ENCODE measurements around the gene SHLD2.
"Not testable (repeated sequence)": the region's sequence is repeated elsewhere in the genome, so short reads cannot be mapped to it uniquely, and the experiment has no call there.

The SHLD2 gene

GRCh38 chr10:87149020-87149609 lies 54.1 kb downstream of the SHLD2 start:
- DNase-seq: not testable (repeated sequence)

DNA sequence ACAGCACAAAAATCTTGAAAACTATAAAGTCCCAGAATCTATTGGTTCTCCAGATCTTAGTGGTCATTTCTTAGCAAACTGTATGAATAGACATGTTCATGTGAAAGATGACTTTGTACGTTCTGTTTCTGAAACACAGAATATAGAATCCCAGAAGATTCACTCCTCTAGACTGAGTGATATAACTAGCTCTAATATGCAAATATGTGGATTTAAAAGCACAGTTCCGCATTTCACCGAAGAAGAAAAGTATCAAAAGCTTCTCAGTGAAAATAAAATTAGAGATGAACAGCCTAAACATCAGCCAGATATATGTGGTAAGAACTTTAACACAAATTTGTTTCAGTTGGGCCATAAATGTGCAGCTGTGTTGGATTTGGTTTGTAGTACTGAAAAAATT lies 56.5 kb downstream of the SHLD2 start:
- not testable (repeated sequence) for DNase-seq

GRCh38 chr10:87156841-87157240 lies 61.8 kb downstream of the SHLD2 start:
- DNase-seq: not testable (repeated sequence)

DNA sequence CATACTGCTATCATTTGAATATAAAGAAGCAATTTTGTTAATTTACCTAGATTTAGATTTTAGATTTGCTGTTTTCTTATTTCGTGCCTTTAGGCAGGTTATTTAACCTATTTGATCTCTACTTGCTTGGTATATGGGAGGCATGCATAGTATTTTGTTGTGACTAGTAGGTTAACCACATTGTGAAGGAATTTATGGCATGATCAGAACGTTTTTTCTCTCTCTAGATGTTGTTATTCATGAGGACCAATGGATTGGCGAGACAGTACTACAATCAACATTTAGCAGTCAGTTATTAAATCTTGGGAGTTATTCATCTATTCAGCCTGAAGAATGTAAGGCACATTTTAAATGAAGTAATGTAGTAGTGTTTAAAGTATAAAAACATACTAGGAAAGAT lies 62.8 kb downstream of the SHLD2 start:
- not testable (repeated sequence) for DNase-seq

DNA sequence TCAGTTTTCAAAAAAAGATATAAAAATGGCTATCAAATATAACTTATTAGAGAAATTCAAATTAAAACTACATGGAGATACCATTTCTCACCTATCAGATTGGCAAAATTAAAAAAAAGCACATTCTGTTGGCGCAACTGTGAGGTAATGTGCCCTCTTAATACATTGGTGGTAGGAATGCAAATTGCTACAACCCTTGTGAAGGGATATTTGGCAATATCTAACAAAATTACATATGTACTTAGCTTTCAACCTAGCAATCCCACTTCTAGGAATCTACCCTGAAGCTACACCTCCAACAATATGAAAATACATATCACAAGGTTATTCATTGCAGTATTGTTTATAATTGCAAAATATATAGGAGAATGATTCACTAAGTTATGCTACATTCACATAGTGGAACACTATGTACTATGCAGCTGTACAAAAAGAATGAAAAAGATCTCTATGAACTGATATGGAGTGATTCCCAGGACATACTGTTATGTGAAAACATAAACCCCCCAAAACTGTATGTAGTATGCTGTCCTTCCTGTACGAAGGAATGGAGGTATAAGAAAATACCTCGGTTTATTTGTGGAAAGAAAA lies 67.8 kb downstream of the SHLD2 start:
- DNase-seq: not testable (repeated sequence)

GRCh38 chr10:87163414-87163813 lies 68.4 kb downstream of the SHLD2 start:
- DNase-seq: not testable (repeated sequence)

DNA sequence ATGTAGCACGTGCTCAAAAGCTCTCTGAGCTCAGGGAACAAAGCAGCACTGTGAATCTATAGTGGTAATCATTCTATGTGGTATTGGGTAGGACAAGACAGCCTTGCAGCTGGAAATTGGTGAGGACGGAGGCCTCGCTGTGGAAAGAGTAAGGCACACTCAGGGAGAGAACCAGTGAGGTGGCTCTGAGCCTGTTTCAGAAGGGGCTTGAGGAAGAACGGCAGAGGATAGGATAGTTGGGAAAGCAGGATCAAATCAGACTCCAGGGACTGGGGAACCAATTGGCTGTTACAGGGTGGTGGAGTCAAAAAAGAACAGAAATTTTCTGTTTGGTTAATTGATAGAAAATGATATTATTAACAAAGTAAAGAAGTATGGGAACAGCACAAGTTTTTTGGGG lies 74.9 kb downstream of the SHLD2 start:
- DNase-seq: not testable (repeated sequence)

DNA sequence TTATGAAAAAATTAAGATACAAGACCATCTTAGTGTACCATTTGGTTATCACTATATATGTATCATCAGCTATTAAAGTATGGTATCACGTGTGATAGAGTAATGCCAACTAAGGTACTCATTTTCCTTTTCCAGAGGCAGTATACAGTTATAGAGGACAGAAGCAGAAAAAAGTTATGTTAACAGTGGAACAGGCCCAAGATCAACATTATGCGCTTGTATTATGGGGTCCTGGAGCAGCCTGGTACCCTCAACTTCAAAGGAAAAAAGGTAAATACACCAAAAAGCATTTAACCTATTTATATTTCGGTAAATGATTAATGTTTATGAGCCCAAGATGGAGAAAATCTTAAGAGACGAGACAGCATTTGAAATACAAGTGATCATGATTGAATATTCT lies 75.7 kb downstream of the SHLD2 start:
- DNase-seq: not testable (repeated sequence)

- not testable (repeated sequence) for DNase-seq
These were observed 76.7 kb downstream of the SHLD2 start for GRCh38 chr10:87171670-87172069.

- not testable (repeated sequence) for DNase-seq
These were observed 77.2 kb downstream of the SHLD2 start for GRCh38 chr10:87172178-87172577.

DNA sequence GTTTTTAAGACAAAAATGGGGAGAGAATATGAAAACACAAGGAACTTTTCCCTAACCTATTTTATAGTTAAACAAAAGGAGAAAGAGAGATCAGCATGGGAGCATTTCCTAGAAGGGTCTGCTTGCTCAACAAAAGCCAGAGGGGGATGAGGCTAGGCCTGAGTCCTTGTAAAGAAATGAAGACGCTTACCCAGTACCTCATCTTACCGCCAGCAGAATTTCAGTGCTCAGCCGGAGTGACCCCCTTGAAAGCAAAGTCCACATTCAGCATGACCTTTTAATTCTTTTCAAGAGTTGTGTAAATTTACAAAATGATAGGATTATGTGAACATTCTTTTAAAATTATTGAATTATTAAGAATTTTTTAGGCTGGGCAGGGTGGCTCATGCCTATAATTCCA lies 82.6 kb downstream of the SHLD2 start:
- DNase-seq: not testable (repeated sequence)

- DNase-seq: not testable (repeated sequence)
These were observed 89.4 kb downstream of the SHLD2 start for GRCh38 chr10:87184421-87184820.

DNA sequence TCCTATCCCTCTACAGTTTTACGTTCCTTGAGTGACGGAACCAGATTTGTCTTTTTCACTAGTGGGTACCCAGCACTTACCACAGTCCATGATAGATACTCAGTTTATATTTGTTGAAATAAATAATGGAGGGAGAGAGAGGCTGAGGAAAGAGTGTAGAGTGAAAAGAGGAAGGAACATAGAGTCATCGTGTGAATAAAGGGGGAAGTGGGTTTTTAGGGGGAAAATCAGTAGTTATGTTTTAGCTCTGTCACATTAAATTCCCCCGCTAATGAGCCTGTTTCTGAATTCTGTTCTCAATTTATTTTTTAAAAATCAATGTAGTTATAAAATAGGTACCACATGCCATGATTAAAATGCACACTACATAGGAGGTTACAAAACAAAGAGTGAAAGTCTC lies 91.0 kb downstream of the SHLD2 start:
- not testable (repeated sequence) for DNase-seq

GRCh38 chr10:87187573-87187972 lies 92.6 kb downstream of the SHLD2 start:
- not testable (repeated sequence) for DNase-seq

GRCh38 chr10:87191841-87192240 lies 96.8 kb downstream of the SHLD2 start:
- DNase-seq: not testable (repeated sequence)

GRCh38 chr10:87200924-87201323 lies 105.9 kb downstream of the SHLD2 start:
- DNase-seq: not testable (repeated sequence)

GRCh38 chr10:87204801-87205200 lies 109.8 kb downstream of the SHLD2 start:
- not testable (repeated sequence) for DNase-seq

DNA sequence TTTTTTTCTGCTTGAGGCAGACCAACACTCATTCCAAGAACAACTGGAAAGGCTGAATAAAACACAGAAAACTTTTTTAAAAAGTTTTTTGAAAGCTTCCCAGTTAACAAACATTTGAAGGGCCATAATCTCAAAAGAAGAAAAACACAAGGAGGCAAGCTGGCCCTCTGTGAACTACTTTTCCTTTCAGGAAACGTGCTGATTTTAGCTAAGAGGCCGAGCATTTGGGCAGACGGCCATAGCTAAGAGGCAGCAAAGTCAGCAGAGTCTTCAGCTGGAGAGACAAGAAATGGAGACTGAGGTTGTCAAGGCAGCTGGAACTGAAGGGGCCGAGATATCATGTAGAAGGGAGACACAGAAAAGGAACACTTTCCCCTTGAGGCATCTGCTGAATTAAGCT lies 111.9 kb downstream of the SHLD2 start:
- DNase-seq: not testable (repeated sequence)

DNA sequence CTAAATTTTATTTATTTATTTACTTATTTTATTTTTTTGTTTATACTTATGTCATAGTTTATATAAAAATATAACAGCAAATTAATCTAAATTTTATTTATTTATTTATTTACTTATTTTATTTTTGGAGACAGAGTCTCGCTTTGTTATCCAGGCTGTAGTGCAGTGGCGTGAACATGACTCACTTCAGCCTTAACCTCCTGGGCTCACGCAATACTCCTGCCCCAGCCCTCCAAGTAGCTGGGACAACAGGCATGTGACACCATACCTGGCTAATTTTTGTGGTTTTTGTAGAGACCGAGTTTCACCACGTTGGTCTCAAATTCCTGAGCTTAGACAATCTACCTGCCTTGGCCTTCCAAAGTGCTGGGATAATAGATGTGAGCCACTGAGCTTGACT lies 115.3 kb downstream of the SHLD2 start:
- DNase-seq: not testable (repeated sequence)

DNA sequence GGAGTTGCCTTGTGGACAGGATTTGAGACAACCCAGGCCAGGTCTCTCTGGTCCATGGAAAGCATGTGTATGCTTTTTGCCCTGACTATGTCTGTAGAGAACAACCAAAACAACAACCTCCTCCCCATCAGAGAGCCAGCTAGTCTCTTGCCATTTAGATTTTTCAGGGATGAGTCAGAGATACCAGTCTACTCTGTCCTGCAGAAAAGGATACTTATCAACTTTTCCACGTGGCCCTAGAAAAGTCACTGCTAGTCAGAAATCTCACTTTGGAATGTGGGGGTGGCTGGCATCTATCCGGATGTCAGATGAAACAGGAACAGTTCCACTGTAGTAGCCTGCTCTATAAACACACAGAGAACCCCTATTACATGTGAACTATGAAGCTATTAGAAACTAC lies 116.8 kb downstream of the SHLD2 start:
- not testable (repeated sequence) for DNase-seq

DNA sequence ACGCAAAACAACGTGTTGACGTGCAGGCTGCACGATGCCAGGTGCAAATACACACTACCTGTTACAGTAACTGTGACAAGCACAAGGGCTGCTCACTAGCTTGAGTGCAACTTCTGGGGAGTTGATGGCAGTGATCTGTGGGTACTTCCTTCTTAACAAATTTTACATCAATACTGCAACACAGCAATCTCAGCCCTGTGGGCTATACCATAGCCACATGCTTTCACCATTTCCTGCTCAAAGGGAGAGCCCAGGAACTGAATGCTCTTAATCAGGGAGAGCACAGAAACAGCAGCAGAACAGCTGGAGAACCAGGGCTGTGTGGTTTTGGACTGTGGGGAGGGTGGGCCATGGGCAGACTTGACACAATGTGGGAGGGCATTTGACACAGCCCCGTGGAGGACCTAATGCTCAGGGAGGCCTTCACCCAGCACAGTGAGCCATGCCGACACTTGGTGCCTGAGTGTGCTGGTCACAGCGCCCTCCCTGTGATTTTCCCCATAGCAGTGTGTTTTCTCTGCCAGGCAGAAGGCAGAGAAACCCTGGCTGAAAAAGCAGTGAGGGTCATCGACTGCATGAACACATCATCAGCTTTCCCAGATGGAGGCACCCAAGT lies 118.3 kb downstream of the SHLD2 start:
- not testable (repeated sequence) for DNase-seq

DNA sequence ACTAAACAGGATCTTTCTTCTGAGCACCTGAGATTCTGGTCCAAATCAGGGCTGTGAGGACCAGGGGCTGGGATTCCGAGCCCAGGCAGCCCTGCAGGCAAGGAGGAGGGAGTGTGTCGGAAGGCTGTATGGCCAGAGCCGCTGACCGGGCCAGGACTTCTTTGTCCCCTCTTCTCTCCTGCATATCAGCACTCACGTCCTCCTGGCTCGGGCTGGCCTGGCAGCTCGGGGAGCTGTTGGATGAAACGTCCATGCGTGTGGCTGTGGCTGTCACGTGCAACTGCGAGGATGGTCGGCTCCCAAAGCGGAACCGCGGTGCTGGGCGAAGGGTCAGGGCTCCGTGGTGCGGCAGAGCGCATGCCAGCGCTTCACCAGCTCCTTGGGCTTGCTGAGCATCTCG lies 118.8 kb downstream of the SHLD2 start:
- DNase-seq: not testable (repeated sequence)

- not testable (repeated sequence) for DNase-seq
These were observed 121.1 kb downstream of the SHLD2 start for GRCh38 chr10:87216120-87216519.

- DNase-seq: not testable (repeated sequence)
These were observed 124.4 kb downstream of the SHLD2 start for GRCh38 chr10:87219370-87219769.

Data from midbrain (tissue), 1 donor.